Stimulated activated memory B cell treated with anti-CD40 and anti-IgM and Interleukin-4, amounts not matched to agents 10 μg/mL and 1 μg/mL and 100 μg/mL, for 72 hours (primary cell): Measurements from ENCODE around the gene ENPP3.
"Not testable (repeated sequence)": the region's sequence is repeated elsewhere in the genome, so short reads cannot be mapped to it uniquely, and the experiment has no call there.

ENCODE experiments used
- ATAC-seq: fragments of 150-1000 bp; cut with Tn5 transposase; 2 replicates; pipeline ENCODE4 v1.10.0; 2021
- H3K27ac Mint-ChIP-seq: one replicate; pipeline ENCODE4 v1.8.0; 2022; ENCODE audit warnings: mild to moderate bottlenecking, mixed read lengths
- H3K27me3 Mint-ChIP-seq: one replicate; pipeline ENCODE4 v1.8.0; 2022; ENCODE audit warnings: mixed read lengths
- H3K36me3 Mint-ChIP-seq: one replicate; pipeline ENCODE4 v1.8.0; 2022; ENCODE audit warnings: mixed read lengths
- H3K4me1 Mint-ChIP-seq: one replicate; pipeline ENCODE4 v1.8.0; 2022; ENCODE audit warnings: mixed read lengths
- H3K4me3 Mint-ChIP-seq: one replicate; pipeline ENCODE4 v1.8.0; 2022; ENCODE audit warnings: mild to moderate bottlenecking, moderate library complexity, mixed read lengths
- H3K9me3 Mint-ChIP-seq: one replicate; pipeline ENCODE4 v1.8.0; 2022; ENCODE audit warnings: mixed read lengths

The ENPP3 gene

GRCh38 chr6:131730264-131730663 lies 93.2 kb downstream of the ENPP3 start:
- Mint-ChIP-seq H3K4me3 (no peak overlapping the region), H3K4me1 (no peaks in the 10 kb centered on the region), H3K27me3 (peaks cover 14% of the 10 kb centered on the region), H3K9me3 (no peaks in the 10 kb centered on the region), H3K36me3 (peaks cover 4% of the 10 kb centered on the region), H3K27ac (no peak overlapping the region)
- no peak for ATAC-seq

DNA sequence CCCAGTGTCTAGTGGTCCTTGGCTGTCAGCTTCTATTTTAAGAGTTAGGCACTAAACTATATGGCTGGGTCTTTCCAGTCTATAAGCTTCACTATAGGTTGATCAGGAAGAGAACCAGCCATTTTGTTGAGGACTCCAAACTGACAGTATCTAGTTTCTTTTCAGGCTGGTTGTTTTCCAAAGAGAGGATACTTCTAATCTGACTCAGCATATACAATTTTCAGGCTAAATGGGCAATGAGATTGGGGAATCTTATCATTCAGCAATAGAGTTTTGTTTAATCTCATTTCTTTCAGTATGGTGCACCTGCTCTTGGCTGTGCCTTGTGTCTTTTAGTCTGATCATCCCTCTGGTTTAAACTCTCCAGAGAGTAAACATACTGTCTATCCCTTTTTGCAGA lies 94.1 kb downstream of the ENPP3 start:
- no peaks in the 10 kb centered on the region for H3K9me3 Mint-ChIP-seq
- no peaks in the 10 kb centered on the region for H3K4me1 Mint-ChIP-seq
- H3K27me3 Mint-ChIP-seq = peaks cover 14% of the 10 kb centered on the region
- peaks cover 4% of the 10 kb centered on the region for H3K36me3 Mint-ChIP-seq
- no peak overlapping the region for H3K27ac Mint-ChIP-seq
- no peak overlapping the region for H3K4me3 Mint-ChIP-seq
- no peak for ATAC-seq

DNA sequence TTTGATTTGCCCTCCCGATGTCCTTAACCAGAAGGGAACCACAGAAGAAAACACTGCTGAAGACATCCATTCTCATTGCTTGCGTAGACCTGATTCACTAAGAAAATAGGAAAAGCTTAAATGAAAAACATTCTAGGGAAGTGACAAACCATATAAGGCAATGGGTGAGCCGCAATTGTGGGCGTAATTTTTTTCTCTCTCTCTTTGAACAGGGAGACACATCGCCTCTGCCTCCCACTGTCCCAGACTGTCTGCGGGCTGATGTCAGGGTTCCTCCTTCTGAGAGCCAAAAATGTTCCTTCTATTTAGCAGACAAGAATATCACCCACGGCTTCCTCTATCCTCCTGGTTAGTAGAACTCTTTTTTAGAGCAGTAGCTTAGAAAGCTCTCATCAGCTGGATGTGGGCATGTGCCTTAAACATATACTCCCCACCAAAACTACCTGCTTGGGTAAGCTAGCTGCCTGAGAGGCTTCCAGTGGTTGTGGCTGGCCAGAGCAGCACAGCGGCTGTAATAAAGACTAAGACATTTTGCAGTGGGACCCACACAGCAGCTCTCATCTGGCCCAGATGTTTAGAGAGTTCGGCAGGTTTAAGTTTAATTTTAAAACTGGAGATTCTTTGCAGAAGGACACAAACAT lies 96.4 kb downstream of the ENPP3 start:
- Mint-ChIP-seq H3K27ac (no peak overlapping the region), H3K27me3 (peaks cover 14% of the 10 kb centered on the region), H3K4me1 (no peaks in the 10 kb centered on the region), H3K36me3 (peaks cover 4% of the 10 kb centered on the region), H3K9me3 (no peaks in the 10 kb centered on the region), H3K4me3 (no peak overlapping the region)
- ATAC-seq = no peak

DNA sequence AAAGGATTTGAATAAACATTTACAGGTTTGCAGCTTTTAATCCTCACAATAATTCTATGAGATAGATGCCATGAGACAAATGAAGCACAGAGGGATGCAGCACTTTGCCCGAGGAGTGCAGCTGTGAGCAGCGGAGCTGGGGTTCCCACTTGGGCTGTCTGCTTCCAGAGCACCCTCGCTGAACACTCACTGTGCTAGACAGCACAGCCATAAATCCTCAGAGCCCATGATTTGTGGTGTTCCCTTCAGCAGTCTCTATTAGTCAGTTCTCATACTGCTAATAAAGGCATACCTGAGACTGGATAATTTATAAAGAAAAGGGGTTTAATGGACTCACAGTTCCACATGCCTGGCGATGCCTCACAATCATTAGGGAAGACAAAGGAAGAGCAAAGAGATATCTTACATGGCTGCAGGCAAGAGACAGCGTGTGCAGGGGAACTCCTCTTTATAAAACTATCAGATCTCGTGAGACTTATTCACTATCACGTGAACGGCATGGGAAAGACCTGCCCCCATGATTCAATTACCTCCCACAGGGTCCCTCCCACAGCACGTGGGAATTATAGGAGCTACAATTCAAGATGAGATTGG lies 99.0 kb downstream of the ENPP3 start:
- Mint-ChIP-seq H3K27me3 (peaks cover 8% of the 10 kb centered on the region), H3K9me3 (no peaks in the 10 kb centered on the region), H3K4me3 (no peak overlapping the region), H3K27ac (no peak overlapping the region), H3K4me1 (no peaks in the 10 kb centered on the region), H3K36me3 (peaks cover under 1% of the 10 kb centered on the region)
- no peak for ATAC-seq

GRCh38 chr6:131736811-131737210 lies 99.7 kb downstream of the ENPP3 start:
- no peak for ATAC-seq
- Mint-ChIP-seq H3K4me1 (peaks cover 7% of the 10 kb centered on the region), H3K27me3 (peaks cover under 1% of the 10 kb centered on the region), H3K27ac (no peak overlapping the region), H3K4me3 (no peak overlapping the region), H3K36me3 (no peaks in the 10 kb centered on the region), H3K9me3 (no peaks in the 10 kb centered on the region)

DNA sequence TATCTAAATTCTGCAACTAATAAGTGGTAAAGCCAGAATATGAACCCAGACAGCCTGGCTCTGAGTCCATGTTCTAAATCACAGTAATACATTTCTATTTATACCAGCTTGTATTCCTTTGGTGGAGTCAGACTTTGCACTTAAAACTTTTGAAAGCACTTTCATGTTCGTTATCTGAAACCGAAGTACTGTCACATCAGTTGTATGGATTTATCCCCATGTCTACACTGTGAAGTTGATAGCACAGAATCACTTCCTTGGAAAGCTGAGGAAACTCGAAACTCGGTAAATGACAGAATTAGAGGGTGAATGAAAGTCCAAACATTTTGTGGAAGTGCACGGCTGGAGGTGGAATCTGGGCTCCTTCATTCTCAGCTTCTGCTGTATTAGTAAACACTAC lies 102.0 kb downstream of the ENPP3 start:
- H3K27me3 Mint-ChIP-seq = peaks cover 8% of the 10 kb centered on the region
- no peak overlapping the region for H3K27ac Mint-ChIP-seq
- H3K4me1 Mint-ChIP-seq = peaks cover 16% of the 10 kb centered on the region
- no peaks in the 10 kb centered on the region for H3K9me3 Mint-ChIP-seq
- no peaks in the 10 kb centered on the region for H3K36me3 Mint-ChIP-seq
- ATAC-seq = no peak
- H3K4me3 Mint-ChIP-seq = no peak overlapping the region

- Mint-ChIP-seq H3K27ac (no peak overlapping the region), H3K27me3 (peaks cover 8% of the 10 kb centered on the region)
Observed at GRCh38 chr6:131740161-131740560, 103.1 kb downstream of the ENPP3 start.

DNA sequence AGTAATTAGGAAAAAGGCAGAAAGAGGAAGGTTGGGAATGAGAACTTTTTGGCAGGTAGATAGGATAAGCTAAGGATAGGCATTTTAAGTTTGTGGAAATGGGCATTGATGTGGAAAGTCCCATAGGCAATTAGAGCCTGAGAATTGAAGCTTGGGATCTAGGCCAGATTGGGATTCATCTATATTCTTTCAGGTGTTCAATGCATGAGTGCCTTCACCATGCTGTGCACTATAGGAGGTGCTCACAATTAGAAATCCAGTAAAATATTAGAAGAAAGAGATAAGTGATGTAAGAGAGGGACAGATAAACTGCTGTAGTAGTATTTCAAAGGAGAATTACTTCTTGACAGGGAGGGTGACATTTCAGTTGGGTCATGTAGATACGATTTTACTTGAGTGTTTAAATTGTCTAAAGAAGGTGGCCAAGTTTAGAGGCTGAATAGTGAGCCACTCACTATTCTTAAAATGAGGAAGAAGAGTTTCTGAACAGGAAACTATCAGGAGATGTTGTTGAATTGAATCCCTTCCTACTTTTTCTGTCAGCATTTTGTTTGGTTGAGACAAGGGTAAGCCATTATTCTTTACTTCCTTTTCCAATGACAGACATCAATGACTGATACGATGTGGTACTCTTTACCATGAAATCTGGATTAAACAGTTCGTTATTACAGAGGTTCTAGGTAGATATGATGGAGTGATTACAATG lies 104.7 kb downstream of the ENPP3 start:
- H3K36me3 Mint-ChIP-seq = no peaks in the 10 kb centered on the region
- no peak for ATAC-seq
- no peak overlapping the region for H3K27ac Mint-ChIP-seq
- H3K4me1 Mint-ChIP-seq = peaks cover 16% of the 10 kb centered on the region
- H3K9me3 Mint-ChIP-seq = no peaks in the 10 kb centered on the region
- H3K27me3 Mint-ChIP-seq = peaks cover 8% of the 10 kb centered on the region
- H3K4me3 Mint-ChIP-seq = no peak overlapping the region

More at GRCh38 chr6:131740161-131740560, 103.1 kb downstream of the ENPP3 start:
- H3K4me1 Mint-ChIP-seq = peaks cover 16% of the 10 kb centered on the region
- no peak for ATAC-seq
- H3K4me3 Mint-ChIP-seq = no peak overlapping the region
- no peaks in the 10 kb centered on the region for H3K9me3 Mint-ChIP-seq
- no peaks in the 10 kb centered on the region for H3K36me3 Mint-ChIP-seq

DNA sequence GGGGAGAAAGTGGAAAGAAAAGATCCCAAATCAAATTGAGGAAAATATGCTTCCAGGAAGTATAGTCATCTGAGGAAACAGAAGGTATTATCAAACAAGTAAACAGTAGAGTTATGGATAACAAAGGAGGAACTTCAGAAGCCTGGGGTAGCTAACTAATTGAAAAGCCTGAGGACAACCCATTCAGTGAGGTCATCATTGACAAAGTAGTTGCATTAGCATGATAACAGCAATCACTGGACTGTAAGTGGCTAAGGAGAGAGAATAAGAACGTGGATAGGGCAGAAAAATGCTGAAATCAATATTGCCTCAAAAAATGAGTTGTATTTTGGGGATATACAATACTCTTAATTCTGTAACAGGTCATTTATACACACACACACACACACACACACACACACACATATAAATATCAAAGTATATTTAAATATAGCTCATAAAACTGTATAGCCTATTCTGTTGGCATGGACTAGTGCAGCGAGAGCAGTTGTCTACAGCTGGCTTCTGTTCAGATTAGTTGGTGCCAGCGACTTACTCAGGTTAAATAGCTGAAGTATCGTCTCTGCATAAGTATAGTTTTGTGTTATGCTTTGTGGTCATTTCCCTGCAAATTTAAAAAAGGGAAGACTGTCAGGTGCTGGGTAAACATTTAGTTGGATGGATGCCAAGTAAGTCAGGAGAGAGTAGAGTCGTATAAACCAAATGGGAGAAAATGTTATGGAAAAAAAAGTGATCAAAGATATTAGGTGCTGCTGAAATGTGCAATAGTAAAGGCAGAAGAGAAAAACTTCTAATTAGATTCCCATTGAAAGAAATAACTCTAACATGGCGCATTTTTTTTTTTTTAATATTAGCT lies 107.6 kb downstream of the ENPP3 start:
- Mint-ChIP-seq H3K9me3 (no peaks in the 10 kb centered on the region), H3K27ac (no peak overlapping the region), H3K4me1 (peaks cover 16% of the 10 kb centered on the region), H3K27me3 (peaks cover 8% of the 10 kb centered on the region), H3K4me3 (no peak overlapping the region), H3K36me3 (no peaks in the 10 kb centered on the region)
- no peak for ATAC-seq

GRCh38 chr6:131745476-131745875 lies 108.4 kb downstream of the ENPP3 start:
- no peak overlapping the region for H3K27ac Mint-ChIP-seq
- no peaks in the 10 kb centered on the region for H3K36me3 Mint-ChIP-seq
- peaks cover 16% of the 10 kb centered on the region for H3K4me1 Mint-ChIP-seq
- H3K9me3 Mint-ChIP-seq = no peaks in the 10 kb centered on the region
- no peak overlapping the region for H3K4me3 Mint-ChIP-seq
- peaks cover 8% of the 10 kb centered on the region for H3K27me3 Mint-ChIP-seq
- ATAC-seq = no peak

DNA sequence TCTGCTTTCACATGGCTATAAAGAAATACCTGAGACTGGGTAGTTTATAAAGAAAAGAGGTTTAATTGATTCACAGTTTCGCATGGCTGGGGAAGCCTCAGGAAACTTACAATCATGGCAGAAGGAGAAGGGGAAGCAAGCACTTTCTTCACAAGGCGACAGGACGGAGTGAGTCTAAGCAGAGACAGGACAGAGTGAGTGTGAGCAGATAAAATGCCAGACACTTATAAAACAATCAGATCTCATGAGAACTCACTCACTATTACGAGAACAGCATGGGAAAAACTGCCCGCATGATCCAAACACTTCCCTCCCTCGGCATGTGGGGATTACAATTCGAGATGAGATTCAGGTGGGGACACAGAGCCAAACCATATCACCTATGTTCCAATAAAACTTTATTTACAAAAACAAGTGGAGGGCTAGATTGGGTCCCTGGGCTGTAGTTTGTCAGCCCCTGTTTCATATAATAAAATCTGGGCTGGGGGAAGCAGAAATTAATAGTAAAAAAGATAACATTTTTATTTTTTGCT lies 110.8 kb downstream of the ENPP3 start:
- Mint-ChIP-seq H3K27me3 (peaks cover 4% of the 10 kb centered on the region), H3K4me1 (no peaks in the 10 kb centered on the region), H3K4me3 (no peak overlapping the region), H3K27ac (no peak overlapping the region), H3K9me3 (no peaks in the 10 kb centered on the region), H3K36me3 (no peaks in the 10 kb centered on the region)
- ATAC-seq = no peak

- no peaks in the 10 kb centered on the region for H3K9me3 Mint-ChIP-seq
- no peak overlapping the region for H3K4me3 Mint-ChIP-seq
- no peaks in the 10 kb centered on the region for H3K36me3 Mint-ChIP-seq
- no peak overlapping the region for H3K27ac Mint-ChIP-seq
- H3K4me1 Mint-ChIP-seq = no peaks in the 10 kb centered on the region
- H3K27me3 Mint-ChIP-seq = no peaks in the 10 kb centered on the region
- no peak for ATAC-seq
Observed at GRCh38 chr6:131749023-131749422, 111.9 kb downstream of the ENPP3 start.

GRCh38 chr6:131751012-131751715 lies 114.1 kb downstream of the ENPP3 start:
- not testable (repeated sequence) for H3K36me3 Mint-ChIP-seq, H3K27ac Mint-ChIP-seq, H3K9me3 Mint-ChIP-seq, H3K4me3 Mint-ChIP-seq, H3K27me3 Mint-ChIP-seq, H3K4me1 Mint-ChIP-seq, ATAC-seq

GRCh38 chr6:131754088-131754487 lies 117.0 kb downstream of the ENPP3 start:
- H3K36me3 Mint-ChIP-seq = no peaks in the 10 kb centered on the region
- H3K4me3 Mint-ChIP-seq = no peak overlapping the region
- H3K27ac Mint-ChIP-seq = no peak overlapping the region
- no peak for ATAC-seq
- no peaks in the 10 kb centered on the region for H3K27me3 Mint-ChIP-seq
- no peaks in the 10 kb centered on the region for H3K4me1 Mint-ChIP-seq
- H3K9me3 Mint-ChIP-seq = no peaks in the 10 kb centered on the region
